GM12892 (cell line): ENCODE measurements around the gene HS3ST2.

Experiments used
- POLR2AphosphoS5 ChIP-seq: IDR thresholded peaks from 2 replicates; pipeline ENCODE4 v1.6.1; 2011; ENCODE audit warnings: low read depth, low read length, control low read depth
- TAF1 ChIP-seq: IDR thresholded peaks from 2 replicates; pipeline ENCODE4 v1.6.1; 2011; ENCODE audit warnings: low read depth, mild to moderate bottlenecking, control low read depth, low read length, borderline replicate concordance

GRCh38 chr16:22900863-22901262 lies 86.9 kb downstream of the HS3ST2 start:
- TF ChIP-seq POLR2AphosphoS5 (no peak), TAF1 (no peak)
